ENCODE results near the gene TMEM91.

Gene TMEM91

DNA sequence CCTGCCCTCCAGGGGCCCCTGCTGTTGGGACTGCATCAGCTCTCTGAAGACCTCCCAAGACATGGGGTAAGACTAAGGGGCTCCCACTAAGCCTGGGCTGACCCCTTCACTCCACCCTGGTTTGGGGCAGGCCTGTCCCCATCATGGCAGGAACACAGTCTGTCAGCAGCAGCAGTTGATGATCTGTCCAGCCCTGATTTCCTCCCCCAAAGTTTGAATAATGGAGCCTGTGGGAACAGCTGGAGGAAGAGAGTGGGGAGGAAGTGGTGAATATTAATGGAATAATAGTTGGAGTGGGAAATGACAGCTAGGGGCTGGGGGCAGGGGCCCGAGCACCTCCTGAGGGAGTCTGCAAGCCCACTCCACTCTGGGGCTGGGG, 52.1 kb downstream of the TMEM91 start:
- no peak for DNase-seq (ENCODE audit: low read depth)
- TF ChIP-seq, protein P1, sequence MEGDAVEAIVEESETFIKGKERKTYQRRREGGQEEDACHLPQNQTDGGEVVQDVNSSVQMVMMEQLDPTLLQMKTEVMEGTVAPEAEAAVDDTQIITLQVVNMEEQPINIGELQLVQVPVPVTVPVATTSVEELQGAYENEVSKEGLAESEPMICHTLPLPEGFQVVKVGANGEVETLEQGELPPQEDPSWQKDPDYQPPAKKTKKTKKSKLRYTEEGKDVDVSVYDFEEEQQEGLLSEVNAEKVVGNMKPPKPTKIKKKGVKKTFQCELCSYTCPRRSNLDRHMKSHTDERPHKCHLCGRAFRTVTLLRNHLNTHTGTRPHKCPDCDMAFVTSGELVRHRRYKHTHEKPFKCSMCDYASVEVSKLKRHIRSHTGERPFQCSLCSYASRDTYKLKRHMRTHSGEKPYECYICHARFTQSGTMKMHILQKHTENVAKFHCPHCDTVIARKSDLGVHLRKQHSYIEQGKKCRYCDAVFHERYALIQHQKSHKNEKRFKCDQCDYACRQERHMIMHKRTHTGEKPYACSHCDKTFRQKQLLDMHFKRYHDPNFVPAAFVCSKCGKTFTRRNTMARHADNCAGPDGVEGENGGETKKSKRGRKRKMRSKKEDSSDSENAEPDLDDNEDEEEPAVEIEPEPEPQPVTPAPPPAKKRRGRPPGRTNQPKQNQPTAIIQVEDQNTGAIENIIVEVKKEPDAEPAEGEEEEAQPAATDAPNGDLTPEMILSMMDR (IDR thresholded peaks at IDR 0.05; ENCODE audit: low read length, missing control alignments) = no peak
- H3K4me3 ChIP-seq (replicated peaks; ENCODE audit: low read depth, low read length) = no peak overlapping the region

DNA sequence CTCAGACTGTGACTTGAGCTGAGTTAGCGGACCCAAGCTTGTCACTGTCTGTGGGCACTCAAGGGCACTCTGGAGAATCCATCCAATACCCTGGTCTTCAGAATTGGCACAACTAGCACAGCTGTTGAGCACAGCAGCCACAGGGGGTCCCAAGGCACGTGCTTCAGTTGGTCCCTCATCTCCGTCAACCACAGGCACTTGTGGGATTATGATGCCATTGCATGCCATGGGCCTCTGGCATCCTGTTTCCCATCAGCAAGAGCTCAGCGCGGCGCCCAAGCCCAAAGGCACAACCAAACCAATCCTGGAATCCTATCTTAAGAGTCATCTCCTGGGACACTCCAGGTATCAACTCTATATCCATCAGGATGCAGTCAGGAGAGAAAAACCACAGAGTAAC, 54.6 kb downstream of the TMEM91 start:
- H3K4me3 ChIP-seq (replicated peaks; ENCODE audit: low read depth, low read length) = no peak overlapping the region
- TF ChIP-seq, protein P1 (IDR thresholded peaks at IDR 0.05; ENCODE audit: low read length, missing control alignments) = no peak
- no peak for DNase-seq (ENCODE audit: low read depth)

DNA sequence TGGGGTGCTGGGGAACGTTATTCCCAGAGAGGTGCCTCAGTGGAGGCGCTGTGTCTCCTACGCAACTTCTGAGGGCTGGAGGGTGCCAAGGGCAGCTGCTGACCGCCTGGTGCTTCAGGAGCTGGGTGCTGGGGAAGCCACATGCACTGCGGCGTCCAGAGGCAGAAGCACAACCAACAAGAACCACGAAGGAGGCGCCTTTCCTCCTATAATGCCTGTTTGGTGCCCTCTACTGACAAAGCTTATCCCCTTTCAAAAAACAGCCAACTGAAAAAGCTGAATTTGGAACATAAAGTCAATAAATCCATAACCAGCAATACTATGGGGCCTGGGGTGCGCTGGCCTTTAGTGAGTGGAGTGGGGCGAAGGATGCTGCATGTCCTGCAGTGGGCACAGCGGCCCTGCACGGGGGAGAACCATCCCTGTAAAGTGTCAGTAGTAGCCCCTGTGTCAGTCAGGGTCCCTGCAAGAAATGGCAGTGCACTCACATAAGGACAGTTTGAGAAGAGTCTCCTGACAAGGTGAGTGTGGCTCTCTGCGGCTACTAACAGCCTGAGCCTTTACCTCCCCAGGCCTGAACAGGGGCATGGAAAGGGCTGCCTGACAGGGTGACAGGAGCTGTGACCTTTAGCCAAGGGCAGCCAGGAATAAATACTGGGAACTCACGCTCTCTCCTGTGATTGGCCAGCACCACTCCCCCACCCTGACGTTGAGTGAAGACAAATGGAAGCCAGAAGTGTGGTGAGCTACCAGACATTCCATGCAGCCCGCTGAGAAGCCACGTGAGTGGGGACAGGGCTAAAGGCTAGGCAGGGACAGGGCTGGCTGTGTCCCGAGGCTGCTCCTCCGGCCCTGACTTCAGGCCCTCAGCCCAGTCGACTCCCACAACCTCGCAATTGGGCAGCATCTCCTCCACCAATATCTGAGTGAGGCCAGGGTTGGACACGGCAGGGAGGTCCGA, 55.4 kb downstream of the TMEM91 start:
- peak; percentile 52 for DNase-seq (ENCODE audit: low read depth)
- TF ChIP-seq, protein P1 (IDR thresholded peaks at IDR 0.05; ENCODE audit: low read length, missing control alignments) = peak; percentile 40
- no peak overlapping the region for H3K4me3 ChIP-seq (replicated peaks; ENCODE audit: low read depth, low read length)

DNA sequence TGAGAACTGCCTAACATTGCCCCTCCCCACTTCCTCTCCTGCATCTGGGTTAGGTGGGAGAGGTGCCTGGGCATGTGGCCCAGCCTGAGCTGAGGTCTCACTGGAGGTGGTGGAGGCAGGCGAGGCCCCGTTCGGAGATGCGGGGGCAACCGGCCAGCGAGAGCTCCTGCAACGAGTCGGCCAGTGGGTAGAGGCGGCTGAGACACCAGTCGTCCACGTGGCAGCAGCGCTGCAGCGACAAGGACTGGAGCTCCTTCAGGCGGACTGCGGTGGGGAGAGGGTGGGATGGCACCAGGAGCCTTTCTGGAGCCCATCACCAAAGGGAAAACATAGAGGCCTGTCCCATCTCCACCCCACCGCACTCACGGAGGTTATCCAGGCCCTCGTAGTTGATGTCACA, 56.8 kb downstream of the TMEM91 start:
- H3K4me3 ChIP-seq (replicated peaks; ENCODE audit: low read depth, low read length) = no peak overlapping the region
- TF ChIP-seq, protein P1 (IDR thresholded peaks at IDR 0.05; ENCODE audit: low read length, missing control alignments) = no peak
- no peak for DNase-seq (ENCODE audit: low read depth)

Measured in fibroblast of pulmonary artery (primary cell).